Adrenal gland (tissue), 19 donors: ENCODE data around the gene PTGR2. TPM values are rescaled to one million over a fixed set of nuclear protein-coding genes. Genes with fewer than 3 reads are reported as not detected.

Source experiments
- DNase-seq, 7 donors: peaks; one replicate each; pipeline ENCODE4 v3.0.0-alpha.2; 2019 to 2020
- H3K27ac ChIP-seq, 5 donors: fragments of 200-600 bp; sonication (generic) in 4 of 5; 1 replicate in 3 of 5; 2 replicates in 2 of 5; pipeline versions ENCODE4 v1.5.1 to v1.8.0; 2016 to 2020; ENCODE audit warnings: mild to moderate bottlenecking in 1 of 5
- H3K27me3 ChIP-seq: fragments of 200-600 bp; 2 replicates; pipeline ENCODE4 v1.8.0; 2021
- H3K36me3 ChIP-seq, 2 donors: fragments of 200-600 bp; replicated peaks in 1 of 2; 1 replicate in 1 of 2; 2 replicates in 1 of 2; pipeline versions ENCODE4 v1.5.1 to v1.8.0; 2018 to 2022
- H3K4me1 ChIP-seq, 2 donors: fragments of 200-600 bp; replicated peaks in 1 of 2; 1 replicate in 1 of 2; 2 replicates in 1 of 2; pipeline versions ENCODE4 v1.5.1 to v1.8.0; 2018 to 2021
- H3K4me3 ChIP-seq, 4 donors: fragments of 200-600 bp; sonication (generic) in 3 of 4; one replicate each; pipeline ENCODE4 v1.5.1; 2016 to 2018
- H3K9me3 ChIP-seq, 3 donors: fragments of 200-600 bp; sonication (generic) in 1 of 3; replicated peaks in 1 of 3; 1 replicate in 2 of 3; 2 replicates in 1 of 3; pipeline versions ENCODE4 v1.5.1 to v1.8.0; 2016 to 2021
- POLR2A ChIP-seq, 2 donors: fragments of 450-650 bp; IDR thresholded peaks; one replicate each; pipeline ENCODE4 v1.6.1; 2017; ENCODE audit warnings: antibody characterized with exemption in 2 of 2, mild to moderate bottlenecking in 2 of 2, moderate library complexity in 1 of 2
- whole genome bisulfite sequencing, 4 donors: extraction: QIAGEN DNeasy Blood & Tissue Kit in 2 of 4; methylation state at CpG; one replicate each; pipeline versions ENCODE4 v1.1.5 to v1.1.7; 2013 to 2017; 5-methylcytosine and 5-hydroxymethylcytosine counted together
- intact Hi-C, 2 donors: fragments of 100-400 bp; cut with DNase I; formaldehyde crosslinking; loops; one replicate each; pipeline versions ENCODE4 v1.14.1 to v1.15.0; 2022 to 2023
- long read RNA-seq, 10 donors: library from polyadenylated mRNA in 3 of 10; unstranded in 2 of 10; stranded (forward) in 1 of 10; transcript quantifications; one replicate each; pipeline ENCODE4 v2.0.0 and lab custom pipeline, GENCODE V29; 2021 to 2026
- polyA plus RNA-seq, 3 donors: library from polyadenylated mRNA; stranded (reverse); fragments of 200-250 nt in 2 of 3; fragments of 350-450 nt in 1 of 3; fragmentation: Illumina TruSeq in 1 of 3; extraction: RNeasy Lipid Tissue Mini Kit (QIAGEN cat#74804) in 1 of 3; gene quantifications; one replicate each; pipeline ENCODE4 v1.2.3, GENCODE V29; 2013 to 2014
- total RNA-seq, 9 donors: library from RNA; depleted of rRNA in 4 of 9; stranded (reverse); fragments of >200 nt in 4 of 9; fragments of 120-200 nt in 1 of 9; fragmentation: NEBNext Ultra II Directional in 1 of 9; extraction: Animal tissue kit (Norgen Biotek cat#: 25700) in 1 of 9; gene quantifications; one replicate each; pipeline versions ENCODE4 v1.1.0 to v1.2.4, GENCODE V29; 2013 to 2023
- TF ChIP-seq, protein P1 (sequence below), 6 experiments: fragments of 450-650 bp in 4 of 6; fragments of 200-600 bp in 2 of 6; sonication (generic) in 1 of 6; IDR thresholded peaks; 1 replicate in 5 of 6; 2 replicates in 1 of 6; pipeline versions ENCODE4 v1.5.1 to v1.8.0; 2016 to 2021; ENCODE audit warnings: antibody characterized with exemption in 6 of 6, mild to moderate bottlenecking in 2 of 6, moderate library complexity in 1 of 6
- donor health status: healthy with polysubstance abuse.
- donor health status: Bipolar disorder and iron deficiency.
- donor health status: DM: yes; HTN: yes; CAD: no.
- donor health status: DM: no; HTN: no; CAD: no.
- donor health status: DM: no; HTN: no; CAD: no.
- donor health status: DM: yes; HTN: yes; CAD: no.

The PTGR2 gene
- 10 to 100 TPM in 8 of 9 donors, 1 to 10 TPM in 1; 8.9 to 43.7 (median 18.2) TPM for total RNA-seq
- polyA plus RNA-seq, result 10 to 100 TPM in 2 of 3 donors, 1 to 10 TPM in 1; 8.8 to 32.5 (median 11.2) TPM
- long read RNA-seq, donor 1, result 0 reads
- long read RNA-seq, donor 2, partial matches to known transcripts, result 0 of 6 reads
- long read RNA-seq, donor 2, other reads (novel, unspliced or antisense), result 0 of 6 reads
- long read RNA-seq, donor 3, partial matches to known transcripts, result 0 of 4 reads
- long read RNA-seq, donor 3, other reads (novel, unspliced or antisense), result 0 of 4 reads
- long read RNA-seq, donor 4, partial matches to known transcripts, result 2 of 11 reads
- long read RNA-seq, donor 4, other reads (novel, unspliced or antisense), result 0 of 11 reads
- long read RNA-seq, donor 5, transcript PTGR2-204 (10 exons, 2,543 nt), result minor isoform, 16 of 58 reads
- long read RNA-seq, donor 5, transcript PTGR2-201 (10 exons, 2,559 nt), result minor isoform, 8 of 58 reads
- long read RNA-seq, donor 5, transcript PTGR2-205 (10 exons, 3,851 nt), result major isoform, 17 of 58 reads
- long read RNA-seq, donor 5, partial matches to known transcripts, result 3 of 58 reads
- long read RNA-seq, donor 5, other reads (novel, unspliced or antisense), result 14 of 58 reads
- long read RNA-seq, donor 6, partial matches to known transcripts, result 0 of 7 reads
- long read RNA-seq, donor 6, other reads (novel, unspliced or antisense), result 2 of 7 reads
- long read RNA-seq, donor 7, partial matches to known transcripts, result 0 of 1 reads
- long read RNA-seq, donor 7, other reads (novel, unspliced or antisense), result 0 of 1 reads
- long read RNA-seq, donor 8, partial matches to known transcripts, result 0 of 2 reads
- long read RNA-seq, donor 8, other reads (novel, unspliced or antisense), result 0 of 2 reads
- long read RNA-seq, donor 9, partial matches to known transcripts, result 0 of 5 reads
- long read RNA-seq, donor 9, other reads (novel, unspliced or antisense), result 0 of 5 reads
- long read RNA-seq, donor 10, partial matches to known transcripts, result 0 of 1 reads
- long read RNA-seq, donor 10, other reads (novel, unspliced or antisense), result 0 of 1 reads

DNA sequence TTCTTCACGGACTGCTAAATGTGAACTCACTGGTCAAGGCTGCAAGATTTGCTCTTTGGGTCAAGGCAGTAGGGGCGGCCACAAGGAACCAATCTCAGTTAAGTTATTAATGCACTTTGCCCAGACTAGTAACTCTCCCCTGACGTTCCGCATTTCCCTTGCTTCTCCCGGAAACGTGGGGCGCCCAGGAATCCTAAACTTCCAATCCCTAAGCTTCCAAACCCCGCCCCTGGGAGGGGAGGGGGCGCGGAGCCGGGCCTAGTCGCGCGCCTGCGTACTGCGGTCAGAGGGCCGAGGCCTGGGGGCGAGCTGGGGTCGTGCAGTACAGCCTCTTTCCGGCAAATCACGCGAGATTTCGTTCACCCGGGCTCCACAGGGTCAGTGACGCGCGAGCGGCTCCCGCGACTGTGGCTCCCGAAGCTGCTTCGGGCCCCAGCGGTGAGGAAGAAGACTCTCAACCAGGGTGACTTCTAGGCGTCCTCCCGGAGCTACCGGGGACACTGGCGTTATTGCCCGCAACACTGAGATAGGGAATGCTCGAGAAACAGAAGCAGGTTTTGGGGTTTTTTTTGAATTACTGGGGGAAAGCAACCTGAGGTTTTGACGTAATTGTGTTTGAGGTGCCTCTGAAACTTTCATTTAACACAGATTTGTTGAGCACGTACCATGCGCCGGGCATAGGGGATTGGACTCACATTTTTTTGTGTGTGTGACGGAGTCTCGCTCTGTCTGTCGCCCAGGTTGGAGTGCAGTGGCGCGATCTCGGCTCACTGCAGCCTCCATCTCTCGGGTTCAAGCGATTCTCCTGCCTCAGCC, at the start of gene PTGR2:
Gene PTGR2 (plus strand): TSS at position 265 of the 816 bp plus-strand sequence. CDS start 7,032 bp downstream, outside the sequence.
- intact Hi-C loops, result no loop called here
- WGBS, 4 donors, result 0 to 10% (median 1%) methylated on average over 17 to 51 of the region's 51 CpGs
- peak within 1 kb of the TSS; percentile 87 to 97 (median 94) for H3K27ac ChIP-seq
- peak; percentile 82 to 93 for TF ChIP-seq POLR2A (IDR thresholded peaks at IDR 0.05)
- TF ChIP-seq, protein P1, sequence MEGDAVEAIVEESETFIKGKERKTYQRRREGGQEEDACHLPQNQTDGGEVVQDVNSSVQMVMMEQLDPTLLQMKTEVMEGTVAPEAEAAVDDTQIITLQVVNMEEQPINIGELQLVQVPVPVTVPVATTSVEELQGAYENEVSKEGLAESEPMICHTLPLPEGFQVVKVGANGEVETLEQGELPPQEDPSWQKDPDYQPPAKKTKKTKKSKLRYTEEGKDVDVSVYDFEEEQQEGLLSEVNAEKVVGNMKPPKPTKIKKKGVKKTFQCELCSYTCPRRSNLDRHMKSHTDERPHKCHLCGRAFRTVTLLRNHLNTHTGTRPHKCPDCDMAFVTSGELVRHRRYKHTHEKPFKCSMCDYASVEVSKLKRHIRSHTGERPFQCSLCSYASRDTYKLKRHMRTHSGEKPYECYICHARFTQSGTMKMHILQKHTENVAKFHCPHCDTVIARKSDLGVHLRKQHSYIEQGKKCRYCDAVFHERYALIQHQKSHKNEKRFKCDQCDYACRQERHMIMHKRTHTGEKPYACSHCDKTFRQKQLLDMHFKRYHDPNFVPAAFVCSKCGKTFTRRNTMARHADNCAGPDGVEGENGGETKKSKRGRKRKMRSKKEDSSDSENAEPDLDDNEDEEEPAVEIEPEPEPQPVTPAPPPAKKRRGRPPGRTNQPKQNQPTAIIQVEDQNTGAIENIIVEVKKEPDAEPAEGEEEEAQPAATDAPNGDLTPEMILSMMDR (IDR thresholded peaks at IDR 0.05), result peak in 4 of 6 experiments; percentile 26 to 56 (median 36)
- H3K9me3 ChIP-seq, result no peaks in the 10 kb centered on the region
- H3K4me3 ChIP-seq, result peak within 1 kb of the TSS; percentile 35 to 74 (median 56)
- H3K27me3 ChIP-seq, result no peaks in the 10 kb centered on the region
- no peaks in the 10 kb centered on the region for H3K36me3 ChIP-seq
- DNase-seq, result peak; percentile 96 to 99 (median 98)
- H3K4me1 ChIP-seq, result peaks cover 5 to 12% of the 10 kb centered on the region in 2 donors

DNA sequence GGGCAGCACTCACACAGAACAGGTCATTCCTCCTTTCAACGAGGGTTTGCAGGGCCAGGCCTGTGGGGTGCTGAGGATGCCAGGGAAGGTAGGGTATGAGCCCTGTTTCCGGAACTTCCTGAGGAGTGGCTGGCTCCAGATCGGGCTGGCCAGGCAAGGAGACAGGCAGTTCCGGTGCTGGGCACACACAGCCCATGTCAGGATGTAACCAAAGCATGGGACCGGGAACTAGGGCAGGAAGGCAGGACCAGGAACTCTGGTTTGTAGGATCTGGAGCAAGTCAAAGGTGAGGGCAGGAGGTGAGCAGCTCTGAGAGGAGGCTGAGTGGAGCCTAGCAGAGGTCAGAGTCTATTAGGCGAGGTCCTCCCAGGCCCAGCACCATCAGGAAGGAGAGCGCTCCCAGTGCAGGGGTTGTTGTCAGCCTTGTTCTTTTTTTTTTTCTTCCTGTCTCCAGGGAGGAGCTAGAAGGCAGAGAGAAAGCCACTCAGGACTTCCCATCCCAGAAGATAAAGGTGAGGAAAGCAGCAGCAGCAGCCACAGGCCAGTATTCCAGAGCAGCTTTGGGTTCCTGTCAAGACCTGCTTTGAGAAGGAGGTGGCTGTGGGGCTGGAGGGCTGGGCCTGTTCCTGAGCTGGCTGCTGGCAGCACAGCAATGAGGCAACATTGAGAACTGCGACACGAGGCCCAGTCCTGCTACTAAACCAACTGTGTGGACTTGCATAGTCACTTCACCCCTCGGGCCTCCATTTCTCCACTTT, 49.0 kb upstream of the PTGR2 start:
- H3K4me1 ChIP-seq, result no peaks in the 10 kb centered on the region
- no peak for TF ChIP-seq POLR2A (IDR thresholded peaks at IDR 0.05)
- TF ChIP-seq, protein P1 (IDR thresholded peaks at IDR 0.05), result no peak
- no peaks in the 10 kb centered on the region for H3K27me3 ChIP-seq
- peak overlapping the region in 1 of 5 donors; percentile 55 for H3K27ac ChIP-seq
- no peaks in the 10 kb centered on the region for H3K9me3 ChIP-seq
- 83 to 95% (median 85%) methylated on average over 8 to 10 of the region's 10 CpGs for WGBS, 4 donors
- intact Hi-C loops, result loop anchor here in 1 of 2 donors (10.0 kb wide), 1 partner anchor 58 kb away; no protein-coding TSS in a partner anchor
- DNase-seq, result peak in 1 of 7 donors; percentile 36
- no peak overlapping the region for H3K4me3 ChIP-seq
- no peaks in the 10 kb centered on the region for H3K36me3 ChIP-seq

DNA sequence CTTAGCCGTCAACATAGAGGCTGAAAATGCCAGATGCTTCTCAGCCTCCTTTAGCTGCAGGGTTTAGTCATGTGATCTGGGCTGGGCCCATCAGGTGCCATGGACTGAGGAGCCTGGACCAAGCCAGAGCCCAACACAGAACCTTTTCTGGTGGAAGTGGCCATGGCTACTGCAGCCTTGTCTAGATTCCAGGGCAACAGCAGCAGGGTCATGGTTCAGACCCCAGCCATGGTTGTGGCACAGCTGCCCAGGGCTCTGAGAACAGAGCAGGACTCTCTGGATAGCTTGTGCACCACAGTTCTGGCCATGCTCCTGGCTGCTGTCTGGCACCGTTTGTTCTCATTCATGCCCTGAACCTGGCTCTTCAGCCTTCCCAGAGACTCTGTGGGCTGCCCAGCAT, 47.0 kb upstream of the PTGR2 start:
- no peak for TF ChIP-seq POLR2A (IDR thresholded peaks at IDR 0.05)
- TF ChIP-seq, protein P1 (IDR thresholded peaks at IDR 0.05), result no peak
- Histone ChIP-seq H3K27me3 (no peaks in the 10 kb centered on the region), H3K27ac (no peak overlapping the region), H3K4me3 (no peak overlapping the region), H3K36me3 (no peaks in the 10 kb centered on the region), H3K4me1 (no peaks in the 10 kb centered on the region), H3K9me3 (no peaks in the 10 kb centered on the region)
- 85 to 98% (median 89%) methylated on average over 2 of the region's 2 CpGs for WGBS, 4 donors
- no peak for DNase-seq
- intact Hi-C loops, result loop anchor here in 1 of 2 donors (10.0 kb wide), 1 partner anchor 60 kb away; no protein-coding TSS in a partner anchor
